ENCODE measurements around the gene PANX2. TPM values are rescaled to one million over a fixed set of nuclear protein-coding genes. Genes with fewer than 3 reads are reported as not detected.

PANX2 gene
- total and polyA plus RNA-seq, 2 donors (not counting 1 experiment from before 2014, with no cell fraction given): 0.04 to 0.59 TPM

GRCh38 chr22:50141462-50141861 lies 29.1 kb upstream of the PANX2 start:
- H2AFZ ChIP-seq (ENCODE audit: insufficient read depth, low read depth, low read length, poor library complexity, severe bottlenecking): no peak overlapping the region
- Mint-ChIP-seq H3K27me3 (peaks cover 25% of the 10 kb centered on the region), H3K9me3 (ENCODE audit: insufficient read depth) (no peaks in the 10 kb centered on the region), H3K4me3 (no peak overlapping the region), H3K27ac (no peak overlapping the region), H3K4me1 (peaks cover 4% of the 10 kb centered on the region)
- no peak overlapping the region for H3K9ac ChIP-seq (ENCODE audit: low read length)
- ChIA-PET POLR2A (no interaction called here), CTCF (interaction anchor here (0.7 to 1.3 kb wide), 2 partner anchors 100 to 111 kb away, joined by 3 to 4 read pairs; no protein-coding TSS in a partner anchor)
- TF ChIP-seq EZH2 (IDR thresholded peaks at IDR 0.05; ENCODE audit: borderline replicate concordance, insufficient read depth, low read depth, low read length, poor library complexity, severe bottlenecking) (no peak), CTCF (IDR thresholded peaks at IDR 0.05) (no peak)
- H3K4me2 ChIP-seq (replicated peaks; ENCODE audit: low read depth, low read length, poor library complexity, severe bottlenecking): no peak overlapping the region
- H3K27me3 ChIP-seq (replicated peaks in 1 of 4; ENCODE audit: control extremely low read depth in 1 of 4, control insufficient read depth in 3 of 4, insufficient read depth in 4 of 4, low read length in 3 of 4): peaks cover 0 to 3% (median 0%) of the 10 kb centered on the region in 4 experiments
- no peaks in the 10 kb centered on the region for H3K79me2 ChIP-seq (ENCODE audit: control insufficient read depth, insufficient read depth, low read length)
- intact Hi-C loops (cut with micrococcal nuclease): no loop called here
- H4K20me1 ChIP-seq (ENCODE audit: control insufficient read depth, insufficient read depth, low read length, poor library complexity, severe bottlenecking): no peaks in the 10 kb centered on the region
- DNase-seq (no peak), ATAC-seq (ENCODE audit: low read depth) (no peak)
- WGBS (ENCODE audit: insufficient coverage): 82% methylated on average over 5 of the region's 6 CpGs
- H3K27ac ChIP-seq (ENCODE audit: low read length in 2 of 2): no peak overlapping the region
- H3K4me1 ChIP-seq (ENCODE audit: control insufficient read depth in 2 of 2, insufficient read depth in 2 of 2, low read length in 2 of 2): no peaks in the 10 kb centered on the region
- no peak overlapping the region for H3K4me3 ChIP-seq (ENCODE audit: control extremely low read depth in 1 of 5, extremely low read depth in 1 of 5, insufficient read depth in 1 of 5, low read depth in 2 of 5, low read length in 4 of 5)
- H3K36me3 ChIP-seq (replicated peaks in 1 of 2; ENCODE audit: control extremely low read depth in 1 of 2, control insufficient read depth in 1 of 2, extremely low read depth in 1 of 2, insufficient read depth in 2 of 2, low read length in 1 of 2): no peaks in the 10 kb centered on the region
- H3K9me3 ChIP-seq (ENCODE audit: control extremely low read depth in 1 of 3, control insufficient read depth in 2 of 3, insufficient read depth in 1 of 3, low read length in 2 of 3): no peaks in the 10 kb centered on the region

GRCh38 chr22:50141891-50142363 lies 28.6 kb upstream of the PANX2 start:
- DNase-seq (no peak), ATAC-seq (ENCODE audit: low read depth) (no peak)
- Histone ChIP-seq H2AFZ (ENCODE audit: insufficient read depth, low read depth, low read length, poor library complexity, severe bottlenecking) (no peak overlapping the region), H3K27me3 (replicated peaks in 1 of 4; ENCODE audit: control extremely low read depth in 1 of 4, control insufficient read depth in 3 of 4, insufficient read depth in 4 of 4, low read length in 3 of 4) (peaks cover 0 to 3% (median 0%) of the 10 kb centered on the region in 4 experiments), H3K4me1 (ENCODE audit: control insufficient read depth in 2 of 2, insufficient read depth in 2 of 2, low read length in 2 of 2) (no peaks in the 10 kb centered on the region), H3K79me2 (ENCODE audit: control insufficient read depth, insufficient read depth, low read length) (no peaks in the 10 kb centered on the region), H4K20me1 (ENCODE audit: control insufficient read depth, insufficient read depth, low read length, poor library complexity, severe bottlenecking) (no peaks in the 10 kb centered on the region), H3K9ac (ENCODE audit: low read length) (no peak overlapping the region), H3K4me2 (replicated peaks; ENCODE audit: low read depth, low read length, poor library complexity, severe bottlenecking) (no peak overlapping the region), H3K36me3 (replicated peaks in 1 of 2; ENCODE audit: control extremely low read depth in 1 of 2, control insufficient read depth in 1 of 2, extremely low read depth in 1 of 2, insufficient read depth in 2 of 2, low read length in 1 of 2) (no peaks in the 10 kb centered on the region), H3K27ac (ENCODE audit: low read length in 2 of 2) (no peak overlapping the region), H3K4me3 (ENCODE audit: control extremely low read depth in 1 of 5, extremely low read depth in 1 of 5, insufficient read depth in 1 of 5, low read depth in 2 of 5, low read length in 4 of 5) (no peak overlapping the region), H3K9me3 (ENCODE audit: control extremely low read depth in 1 of 3, control insufficient read depth in 2 of 3, insufficient read depth in 1 of 3, low read length in 2 of 3) (no peaks in the 10 kb centered on the region)
- Mint-ChIP-seq H3K27ac (no peak overlapping the region), H3K4me3 (no peak overlapping the region), H3K27me3 (peaks cover 22% of the 10 kb centered on the region), H3K9me3 (ENCODE audit: insufficient read depth) (no peaks in the 10 kb centered on the region), H3K4me1 (peaks cover 4% of the 10 kb centered on the region)
- POLR2A ChIA-PET: no interaction called here
- intact Hi-C loops (cut with micrococcal nuclease): no loop called here
- TF ChIP-seq CTCF (IDR thresholded peaks at IDR 0.05): no peak
- TF ChIP-seq EZH2 (IDR thresholded peaks at IDR 0.05; ENCODE audit: borderline replicate concordance, insufficient read depth, low read depth, low read length, poor library complexity, severe bottlenecking): no peak
- CTCF ChIA-PET: interaction anchor here (1.0 to 1.3 kb wide), 3 partner anchors 38 to 211 kb away, joined by 3 to 4 read pairs (median 3); no protein-coding TSS in a partner anchor
- WGBS (ENCODE audit: insufficient coverage): 89% methylated on average over 9 of the region's 11 CpGs
